GM12874 (cell line): ENCODE measurements around the gene ARPC5.

Experiments used
- CTCF ChIP-seq: IDR thresholded peaks from 2 replicates; pipeline ENCODE4 v1.5.1; 2011; ENCODE audit warnings: low read depth, mild to moderate bottlenecking, control low read depth, low read length, moderate library complexity; ENCODE audit not compliant: insufficient read depth

The ARPC5 gene

GRCh38 chr1:183642166-183642565, 6.6 kb upstream of the ARPC5 start:
- TF ChIP-seq CTCF: no peak

- TF ChIP-seq CTCF: no peak
Observed at GRCh38 chr1:183640193-183640592, 4.6 kb upstream of the ARPC5 start.

GRCh38 chr1:183638649-183639387, 3.2 kb upstream of the ARPC5 start:
- TF ChIP-seq CTCF: no peak

DNA sequence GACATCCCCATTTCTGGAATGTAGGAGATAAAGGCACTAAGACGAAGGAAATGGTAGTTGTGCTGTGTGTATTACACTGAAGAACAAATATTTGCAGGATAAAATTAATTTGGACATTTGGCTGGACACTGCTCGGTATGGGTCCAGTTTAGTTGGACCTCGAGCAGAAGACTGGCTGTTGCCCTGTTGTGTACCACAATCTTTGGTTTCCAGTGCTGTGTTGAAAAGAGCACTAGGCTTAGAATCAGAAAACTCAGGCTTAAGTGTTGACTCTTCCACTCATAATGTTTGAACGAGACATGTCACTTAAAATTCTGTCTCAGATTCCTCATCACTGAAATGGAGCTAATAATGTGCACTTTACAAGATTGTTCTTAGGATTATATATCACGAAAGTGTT, 1.2 kb upstream of the ARPC5 start:
- no peak for TF ChIP-seq CTCF

DNA sequence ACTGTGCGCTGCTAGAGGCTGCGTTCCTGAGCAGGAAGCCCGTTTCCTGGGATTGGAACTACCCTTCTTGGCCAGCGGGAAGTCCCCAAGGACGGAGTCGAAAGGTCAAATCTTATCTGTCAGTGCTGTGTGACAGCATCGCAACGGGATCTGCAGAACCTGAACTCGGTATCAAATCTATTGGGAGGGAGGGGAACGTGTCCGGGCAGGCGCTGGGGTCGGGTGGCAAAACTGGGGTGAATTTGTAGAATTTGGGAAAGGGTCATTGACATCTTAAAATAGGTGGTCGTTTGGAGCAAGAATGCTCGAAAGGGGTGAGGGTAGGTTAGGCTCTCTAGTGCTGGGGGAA, 725 bp upstream of the ARPC5 start:
- no peak for TF ChIP-seq CTCF

DNA sequence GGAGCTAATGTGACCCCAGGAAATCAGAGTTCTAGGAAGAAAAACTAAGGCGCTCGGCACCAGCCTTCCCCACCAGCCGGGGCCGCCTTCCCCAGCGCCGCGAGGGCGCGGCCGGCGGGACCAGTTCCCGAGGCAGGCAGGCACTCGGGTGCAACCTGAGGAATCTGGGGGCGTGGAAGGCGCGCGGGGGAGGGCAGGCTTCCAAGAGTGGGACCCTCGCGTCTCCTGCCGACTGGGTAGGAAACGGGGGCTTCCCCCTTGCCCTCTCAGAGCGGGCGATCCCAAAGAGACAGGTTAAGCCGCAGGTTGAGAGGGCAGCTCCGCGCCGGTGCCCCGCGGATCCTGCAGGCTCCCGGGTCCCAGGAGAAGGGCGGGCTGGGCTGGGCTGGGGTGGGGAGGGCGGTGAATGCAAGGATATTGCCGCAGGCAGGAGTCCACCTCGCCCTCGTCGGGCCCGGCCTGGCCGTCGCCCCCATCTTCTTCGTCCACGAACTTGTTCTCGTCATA, 431 bp downstream of the ARPC5 start:
- no peak for TF ChIP-seq CTCF

DNA sequence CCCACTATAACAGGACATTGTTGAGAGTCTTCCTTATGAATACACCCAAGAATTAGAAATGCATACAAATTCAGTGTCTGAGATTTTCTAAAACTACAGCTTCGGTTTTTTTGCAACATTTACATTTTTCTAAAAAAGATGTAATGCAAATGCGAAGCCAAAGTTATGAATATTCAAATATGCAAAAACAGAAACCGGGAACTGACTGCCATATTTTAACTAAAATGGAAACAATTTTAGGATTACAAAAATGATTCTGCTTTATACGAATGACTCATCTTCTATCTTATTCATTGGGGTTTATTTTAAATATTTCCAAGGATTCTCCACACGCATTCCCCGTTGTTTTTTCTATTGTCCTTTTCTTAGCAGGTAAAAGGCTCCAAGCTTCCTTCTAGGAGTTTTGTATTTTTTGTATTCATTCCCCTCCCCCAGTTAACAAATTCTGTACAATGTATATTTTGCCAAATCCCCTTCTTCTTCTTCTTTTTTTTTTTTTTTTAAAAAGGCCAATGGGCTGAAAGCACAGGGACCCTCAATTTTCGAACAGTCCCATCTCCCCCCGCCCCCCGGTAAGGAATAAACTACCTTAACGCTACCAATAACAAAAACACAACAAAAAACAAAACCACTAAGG, 1.0 kb downstream of the ARPC5 start:
- no peak for TF ChIP-seq CTCF
